Measurements from ENCODE around the gene MYDGF.

Gene MYDGF

DNA sequence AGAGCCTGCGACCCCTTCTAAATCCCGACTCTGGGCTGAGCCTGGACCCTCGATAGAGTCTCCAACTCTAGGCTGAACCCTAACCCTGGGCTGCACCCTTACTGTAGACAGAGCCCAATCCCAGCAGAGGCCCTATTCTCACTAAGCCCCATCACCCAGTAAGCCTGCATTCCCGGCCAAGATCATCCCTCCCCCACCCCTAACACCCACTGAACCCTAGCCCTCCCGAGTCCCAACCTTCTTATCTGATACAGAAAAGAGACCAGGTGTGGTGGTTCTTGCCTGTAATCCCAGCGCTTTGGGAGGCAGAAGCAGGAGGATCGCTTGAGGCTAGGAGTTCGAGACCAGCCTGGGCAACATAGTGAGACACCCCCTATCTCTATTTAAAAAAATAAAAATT lies 33.4 kb downstream of the MYDGF start:
- no peaks in the 10 kb centered on the region for H3F3A ChIP-seq (ENCODE audit: insufficient read depth, low read length)
- TF ChIP-seq, protein P1, sequence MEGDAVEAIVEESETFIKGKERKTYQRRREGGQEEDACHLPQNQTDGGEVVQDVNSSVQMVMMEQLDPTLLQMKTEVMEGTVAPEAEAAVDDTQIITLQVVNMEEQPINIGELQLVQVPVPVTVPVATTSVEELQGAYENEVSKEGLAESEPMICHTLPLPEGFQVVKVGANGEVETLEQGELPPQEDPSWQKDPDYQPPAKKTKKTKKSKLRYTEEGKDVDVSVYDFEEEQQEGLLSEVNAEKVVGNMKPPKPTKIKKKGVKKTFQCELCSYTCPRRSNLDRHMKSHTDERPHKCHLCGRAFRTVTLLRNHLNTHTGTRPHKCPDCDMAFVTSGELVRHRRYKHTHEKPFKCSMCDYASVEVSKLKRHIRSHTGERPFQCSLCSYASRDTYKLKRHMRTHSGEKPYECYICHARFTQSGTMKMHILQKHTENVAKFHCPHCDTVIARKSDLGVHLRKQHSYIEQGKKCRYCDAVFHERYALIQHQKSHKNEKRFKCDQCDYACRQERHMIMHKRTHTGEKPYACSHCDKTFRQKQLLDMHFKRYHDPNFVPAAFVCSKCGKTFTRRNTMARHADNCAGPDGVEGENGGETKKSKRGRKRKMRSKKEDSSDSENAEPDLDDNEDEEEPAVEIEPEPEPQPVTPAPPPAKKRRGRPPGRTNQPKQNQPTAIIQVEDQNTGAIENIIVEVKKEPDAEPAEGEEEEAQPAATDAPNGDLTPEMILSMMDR (IDR thresholded peaks at IDR 0.05; ENCODE audit: low read length), result no peak
- no peak for TF ChIP-seq EZH2 (IDR thresholded peaks at IDR 0.05; ENCODE audit: borderline replicate concordance, low read length)
- no peak overlapping the region for H3K27ac ChIP-seq (ENCODE audit: low read depth, low read length, poor library complexity, severe bottlenecking)
- H3K4me2 ChIP-seq (ENCODE audit: low read length), result peak overlapping the region; percentile 81
- H3K9me2 ChIP-seq (ENCODE audit: low read depth, low read length), result no peaks in the 10 kb centered on the region
- H3K36me3 ChIP-seq (ENCODE audit: insufficient read depth, low read length), result no peaks in the 10 kb centered on the region
- H3K9ac ChIP-seq (ENCODE audit: low read length), result peak overlapping the region; percentile 48; the same call in 1 of the 2 replicates
- peaks cover 38% of the 10 kb centered on the region for H3K4me1 ChIP-seq (ENCODE audit: insufficient read depth, low read length, severe bottlenecking)
- no peaks in the 10 kb centered on the region for H3K27me3 ChIP-seq (ENCODE audit: insufficient read depth, low read length)
- no peaks in the 10 kb centered on the region for H3K79me2 ChIP-seq (ENCODE audit: insufficient read depth, low read length)
- no peaks in the 10 kb centered on the region for H3K9me3 ChIP-seq (ENCODE audit: low read length)
- H4K20me1 ChIP-seq (ENCODE audit: insufficient read depth, low read length), result no peaks in the 10 kb centered on the region
- peak overlapping the region; percentile 50 for H3K4me3 ChIP-seq (ENCODE audit: low read depth, low read length, poor library complexity, severe bottlenecking)
- H2AFZ ChIP-seq (ENCODE audit: low read length), result no peak overlapping the region

- Histone ChIP-seq H3K79me2 (ENCODE audit: insufficient read depth, low read length) (no peaks in the 10 kb centered on the region), H3K9ac (ENCODE audit: low read length) (peak overlapping the region; percentile 57; the same call in 1 of the 2 replicates), H3K4me1 (ENCODE audit: insufficient read depth, low read length, severe bottlenecking) (peaks cover 35% of the 10 kb centered on the region), H3F3A (ENCODE audit: insufficient read depth, low read length) (no peaks in the 10 kb centered on the region), H3K4me3 (ENCODE audit: low read depth, low read length, poor library complexity, severe bottlenecking) (peak overlapping the region; percentile 50), H3K9me3 (ENCODE audit: low read length) (no peaks in the 10 kb centered on the region), H3K27me3 (ENCODE audit: insufficient read depth, low read length) (no peaks in the 10 kb centered on the region), H2AFZ (ENCODE audit: low read length) (no peak overlapping the region), H3K4me2 (ENCODE audit: low read length) (peak overlapping the region; percentile 81), H3K9me2 (ENCODE audit: low read depth, low read length) (no peaks in the 10 kb centered on the region), H4K20me1 (ENCODE audit: insufficient read depth, low read length) (no peaks in the 10 kb centered on the region), H3K36me3 (ENCODE audit: insufficient read depth, low read length) (no peaks in the 10 kb centered on the region), H3K27ac (ENCODE audit: low read depth, low read length, poor library complexity, severe bottlenecking) (no peak overlapping the region)
- TF ChIP-seq EZH2 (IDR thresholded peaks at IDR 0.05; ENCODE audit: borderline replicate concordance, low read length), result no peak
- TF ChIP-seq, protein P1 (IDR thresholded peaks at IDR 0.05; ENCODE audit: low read length), result peak; percentile 82
These were observed 33.9 kb downstream of the MYDGF start for GRCh38 chr19:4636151-4636717.

DNA sequence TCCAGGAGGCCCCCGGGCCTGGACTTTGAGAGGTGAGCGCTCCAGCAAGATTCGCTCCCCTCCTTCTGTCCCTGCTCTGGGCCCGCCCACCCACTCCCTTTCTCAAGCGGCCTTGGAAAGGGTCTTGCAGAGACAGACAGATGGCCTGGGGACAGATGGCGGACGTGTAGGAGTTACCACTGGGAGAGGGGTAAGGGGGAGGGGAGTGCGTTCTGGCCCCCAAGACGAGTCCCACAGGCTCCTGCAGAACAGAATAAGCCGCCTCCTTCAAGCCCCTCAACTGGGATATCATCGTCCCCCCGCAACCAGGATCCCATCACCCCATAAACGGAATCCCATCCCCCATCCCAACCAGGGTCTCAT lies 34.4 kb downstream of the MYDGF start:
- Histone ChIP-seq H3K27ac (ENCODE audit: low read depth, low read length, poor library complexity, severe bottlenecking) (no peak overlapping the region), H3K27me3 (ENCODE audit: insufficient read depth, low read length) (no peaks in the 10 kb centered on the region), H3K4me3 (ENCODE audit: low read depth, low read length, poor library complexity, severe bottlenecking) (peak overlapping the region; percentile 50), H4K20me1 (ENCODE audit: insufficient read depth, low read length) (no peaks in the 10 kb centered on the region), H3K9me3 (ENCODE audit: low read length) (no peaks in the 10 kb centered on the region), H3K9me2 (ENCODE audit: low read depth, low read length) (no peaks in the 10 kb centered on the region), H3K9ac (ENCODE audit: low read length) (peak overlapping the region; percentile 57; the same call in 1 of the 2 replicates), H3F3A (ENCODE audit: insufficient read depth, low read length) (no peaks in the 10 kb centered on the region), H3K36me3 (ENCODE audit: insufficient read depth, low read length) (no peaks in the 10 kb centered on the region), H3K79me2 (ENCODE audit: insufficient read depth, low read length) (no peaks in the 10 kb centered on the region), H3K4me2 (ENCODE audit: low read length) (peak overlapping the region; percentile 81), H2AFZ (ENCODE audit: low read length) (no peak overlapping the region), H3K4me1 (ENCODE audit: insufficient read depth, low read length, severe bottlenecking) (peaks cover 30% of the 10 kb centered on the region)
- TF ChIP-seq EZH2 (IDR thresholded peaks at IDR 0.05; ENCODE audit: borderline replicate concordance, low read length), result no peak
- TF ChIP-seq, protein P1 (IDR thresholded peaks at IDR 0.05; ENCODE audit: low read length), result no peak

All from OCI-LY1 (cell line).